ENCODE measurements around the gene ZGPAT.
"Not testable (repeated sequence)": the region's sequence is repeated elsewhere in the genome, so short reads cannot be mapped to it uniquely, and the experiment has no call there.

ZGPAT gene

GRCh38 chr20:63665708-63666107 lies 42.1 kb upstream of the ZGPAT start:
- ATAC-seq (replicated peaks; ENCODE audit: extremely low read depth, poor library complexity, severe bottlenecking), result no peak
- Mint-ChIP-seq H3K27me3 (no peaks in the 10 kb centered on the region), H3K36me3 (ENCODE audit: insufficient read depth) (peaks cover 17% of the 10 kb centered on the region), H3K4me3 (no peak overlapping the region), H3K27ac (ENCODE audit: low read depth) (no peak overlapping the region), H3K4me1 (peaks cover 9% of the 10 kb centered on the region), H3K9me3 (no peaks in the 10 kb centered on the region)
- no peak for DNase-seq (ENCODE audit: low spot score in 2 of 2)

- Mint-ChIP-seq H3K9me3 (no peaks in the 10 kb centered on the region), H3K27me3 (no peaks in the 10 kb centered on the region), H3K27ac (ENCODE audit: low read depth) (no peak overlapping the region), H3K4me1 (peaks cover 4% of the 10 kb centered on the region), H3K4me3 (no peak overlapping the region), H3K36me3 (ENCODE audit: insufficient read depth) (peaks cover 14% of the 10 kb centered on the region)
- DNase-seq (ENCODE audit: low spot score in 2 of 2), result no peak
- no peak for ATAC-seq (replicated peaks; ENCODE audit: extremely low read depth, poor library complexity, severe bottlenecking)
Measured at GRCh38 chr20:63667858-63668257, 40.0 kb upstream of the ZGPAT start.

- Mint-ChIP-seq H3K36me3 (ENCODE audit: insufficient read depth) (peaks cover 14% of the 10 kb centered on the region), H3K27me3 (no peaks in the 10 kb centered on the region), H3K4me3 (no peak overlapping the region), H3K9me3 (no peaks in the 10 kb centered on the region), H3K4me1 (peaks cover 4% of the 10 kb centered on the region), H3K27ac (ENCODE audit: low read depth) (no peak overlapping the region)
- ATAC-seq (replicated peaks; ENCODE audit: extremely low read depth, poor library complexity, severe bottlenecking) (no peak), DNase-seq (ENCODE audit: low spot score in 2 of 2) (no peak)
Measured at GRCh38 chr20:63668351-63668750, 39.5 kb upstream of the ZGPAT start.

GRCh38 chr20:63671695-63672094 lies 36.1 kb upstream of the ZGPAT start:
- not testable (repeated sequence) for H3K27me3 Mint-ChIP-seq; H3K27ac Mint-ChIP-seq (ENCODE audit: low read depth); H3K4me1 Mint-ChIP-seq; H3K4me3 Mint-ChIP-seq; ATAC-seq (replicated peaks; ENCODE audit: extremely low read depth, poor library complexity, severe bottlenecking); H3K9me3 Mint-ChIP-seq; DNase-seq (ENCODE audit: low spot score in 2 of 2)
- H3K36me3 Mint-ChIP-seq (ENCODE audit: insufficient read depth), result peaks cover 14% of the 10 kb centered on the region

GRCh38 chr20:63672666-63673065 lies 35.2 kb upstream of the ZGPAT start:
- H3K27ac Mint-ChIP-seq (ENCODE audit: low read depth), result no peak overlapping the region
- DNase-seq (ENCODE audit: low spot score in 2 of 2) (no peak), ATAC-seq (replicated peaks; ENCODE audit: extremely low read depth, poor library complexity, severe bottlenecking) (no peak)
- H3K9me3 Mint-ChIP-seq, result no peaks in the 10 kb centered on the region
- no peak overlapping the region for H3K4me3 Mint-ChIP-seq
- H3K36me3 Mint-ChIP-seq (ENCODE audit: insufficient read depth), result peaks cover 10% of the 10 kb centered on the region
- no peaks in the 10 kb centered on the region for H3K4me1 Mint-ChIP-seq
- H3K27me3 Mint-ChIP-seq, result no peaks in the 10 kb centered on the region

- DNase-seq (ENCODE audit: low spot score in 2 of 2) (no peak), ATAC-seq (replicated peaks; ENCODE audit: extremely low read depth, poor library complexity, severe bottlenecking) (no peak)
- peaks cover 5% of the 10 kb centered on the region for H3K36me3 Mint-ChIP-seq (ENCODE audit: insufficient read depth)
- H3K4me3 Mint-ChIP-seq, result no peak overlapping the region
- H3K27ac Mint-ChIP-seq (ENCODE audit: low read depth), result no peak overlapping the region
- no peaks in the 10 kb centered on the region for H3K27me3 Mint-ChIP-seq
- H3K9me3 Mint-ChIP-seq, result no peaks in the 10 kb centered on the region
- no peaks in the 10 kb centered on the region for H3K4me1 Mint-ChIP-seq
Measured at GRCh38 chr20:63673951-63674350, 33.9 kb upstream of the ZGPAT start.

- no peaks in the 10 kb centered on the region for H3K9me3 Mint-ChIP-seq
- peaks cover 1% of the 10 kb centered on the region for H3K36me3 Mint-ChIP-seq (ENCODE audit: insufficient read depth)
- no peaks in the 10 kb centered on the region for H3K27me3 Mint-ChIP-seq
- H3K27ac Mint-ChIP-seq (ENCODE audit: low read depth), result no peak overlapping the region
- no peak for ATAC-seq (replicated peaks; ENCODE audit: extremely low read depth, poor library complexity, severe bottlenecking)
- DNase-seq (ENCODE audit: low spot score in 2 of 2), result no peak
- no peak overlapping the region for H3K4me3 Mint-ChIP-seq
- no peaks in the 10 kb centered on the region for H3K4me1 Mint-ChIP-seq
Measured at GRCh38 chr20:63675681-63676368, 32.0 kb upstream of the ZGPAT start.

- ATAC-seq (replicated peaks; ENCODE audit: extremely low read depth, poor library complexity, severe bottlenecking) (no peak), DNase-seq (ENCODE audit: low spot score in 2 of 2) (no peak)
- Mint-ChIP-seq H3K36me3 (ENCODE audit: insufficient read depth) (peaks cover 1% of the 10 kb centered on the region), H3K9me3 (no peaks in the 10 kb centered on the region), H3K27ac (ENCODE audit: low read depth) (no peak overlapping the region), H3K4me3 (no peak overlapping the region), H3K4me1 (no peaks in the 10 kb centered on the region), H3K27me3 (no peaks in the 10 kb centered on the region)
Measured at GRCh38 chr20:63678071-63678470, 29.8 kb upstream of the ZGPAT start.

- H3K9me3 Mint-ChIP-seq, result no peaks in the 10 kb centered on the region
- DNase-seq (ENCODE audit: low spot score in 2 of 2) (no peak), ATAC-seq (replicated peaks; ENCODE audit: extremely low read depth, poor library complexity, severe bottlenecking) (no peak)
- H3K4me3 Mint-ChIP-seq, result no peak overlapping the region
- H3K4me1 Mint-ChIP-seq, result no peaks in the 10 kb centered on the region
- H3K27ac Mint-ChIP-seq (ENCODE audit: low read depth), result no peak overlapping the region
- peaks cover 1% of the 10 kb centered on the region for H3K36me3 Mint-ChIP-seq (ENCODE audit: insufficient read depth)
- H3K27me3 Mint-ChIP-seq, result no peaks in the 10 kb centered on the region
Measured at GRCh38 chr20:63678667-63679465, 29.0 kb upstream of the ZGPAT start.

- H3K4me3 Mint-ChIP-seq, result no peak overlapping the region
- no peaks in the 10 kb centered on the region for H3K4me1 Mint-ChIP-seq
- H3K27ac Mint-ChIP-seq (ENCODE audit: low read depth), result no peak overlapping the region
- peaks cover 1% of the 10 kb centered on the region for H3K36me3 Mint-ChIP-seq (ENCODE audit: insufficient read depth)
- no peaks in the 10 kb centered on the region for H3K9me3 Mint-ChIP-seq
- no peaks in the 10 kb centered on the region for H3K27me3 Mint-ChIP-seq
- DNase-seq (ENCODE audit: low spot score in 2 of 2), result no peak
- ATAC-seq (replicated peaks; ENCODE audit: extremely low read depth, poor library complexity, severe bottlenecking), result no peak
Measured at GRCh38 chr20:63679799-63680305, 28.0 kb upstream of the ZGPAT start.

GRCh38 chr20:63680427-63680826 lies 27.4 kb upstream of the ZGPAT start:
- H3K27me3 Mint-ChIP-seq, result no peaks in the 10 kb centered on the region
- H3K36me3 Mint-ChIP-seq (ENCODE audit: insufficient read depth), result peaks cover 1% of the 10 kb centered on the region
- no peak overlapping the region for H3K4me3 Mint-ChIP-seq
- no peaks in the 10 kb centered on the region for H3K4me1 Mint-ChIP-seq
- DNase-seq (ENCODE audit: low spot score in 2 of 2) (no peak), ATAC-seq (replicated peaks; ENCODE audit: extremely low read depth, poor library complexity, severe bottlenecking) (no peak)
- no peak overlapping the region for H3K27ac Mint-ChIP-seq (ENCODE audit: low read depth)
- H3K9me3 Mint-ChIP-seq, result no peaks in the 10 kb centered on the region

- no peak overlapping the region for H3K27ac Mint-ChIP-seq (ENCODE audit: low read depth)
- ATAC-seq (replicated peaks; ENCODE audit: extremely low read depth, poor library complexity, severe bottlenecking), result no peak
- no peaks in the 10 kb centered on the region for H3K9me3 Mint-ChIP-seq
- no peak for DNase-seq (ENCODE audit: low spot score in 2 of 2)
- H3K4me3 Mint-ChIP-seq, result no peak overlapping the region
- no peaks in the 10 kb centered on the region for H3K4me1 Mint-ChIP-seq
- H3K36me3 Mint-ChIP-seq (ENCODE audit: insufficient read depth), result peaks cover under 1% of the 10 kb centered on the region
- no peaks in the 10 kb centered on the region for H3K27me3 Mint-ChIP-seq
Measured at GRCh38 chr20:63680857-63681608, 26.8 kb upstream of the ZGPAT start.

Data from central memory CD8-positive, alpha-beta T cell (primary cell).